K562 (cell line): Measurements from ENCODE around the gene C11orf54. TPM values are rescaled to one million over a fixed set of nuclear protein-coding genes. Genes with fewer than 3 reads are reported as not detected.

Source experiments
- CBX2 ChIP-seq: fragments of 200-600 bp; sonication (generic); IDR thresholded peaks from one replicate; pipeline ENCODE4 v1.6.1; 2012; ENCODE audit warnings: mild to moderate bottlenecking, low read length, inconsistent platforms; ENCODE audit not compliant: insufficient read depth, poor library complexity, severe bottlenecking
- CEBPB ChIP-seq: fragments of 450-650 bp; IDR thresholded peaks from 2 replicates; pipeline ENCODE4 v1.6.1; 2016; ENCODE audit warnings: missing genetic modification characterization, missing compliant biosample characterization
- KDM5B ChIP-seq: fragments of 200-600 bp; sonication (generic); IDR thresholded peaks from 2 replicates; pipeline ENCODE4 v1.6.1; 2012; ENCODE audit warnings: low read depth, mild to moderate bottlenecking, moderate library complexity, low read length, control low read depth, inconsistent platforms; ENCODE audit not compliant: insufficient replicate concordance
- NFXL1 ChIP-seq: fragments of 450-650 bp; formaldehyde crosslinking; IDR thresholded peaks from 2 replicates; pipeline ENCODE4 v1.4.0; 2021; ENCODE audit warnings: mild to moderate bottlenecking
- NR2F6 ChIP-seq: fragments of 450-650 bp; formaldehyde crosslinking; IDR thresholded peaks from 2 replicates; pipeline ENCODE4 v1.4.0; 2020; ENCODE audit warnings: mild to moderate bottlenecking
- NRF1 ChIP-seq, 2 experiments: fragments of 450-650 bp; IDR thresholded peaks in 1 of 2; conservative IDR thresholded peaks in 1 of 2; 2 replicates each; pipeline ENCODE4 v1.6.1; 2014; ENCODE audit warnings: mild to moderate bottlenecking in 2 of 2
- PBX2 ChIP-seq, 2 experiments: IDR thresholded peaks in 1 of 2; conservative IDR thresholded peaks in 1 of 2; 2 replicates each; pipeline ENCODE4 v1.6.1; 2016; ENCODE audit warnings: low read depth in 2 of 2, mild to moderate bottlenecking in 1 of 2, missing compliant biosample characterization in 1 of 2, missing genetic modification characterization in 1 of 2, moderate library complexity in 1 of 2
- POLR2AphosphoS5 ChIP-seq: IDR thresholded peaks from 2 replicates; pipeline ENCODE4 v1.6.1; 2011; ENCODE audit warnings: mild to moderate bottlenecking, low read depth, low read length, moderate library complexity; ENCODE audit not compliant: control insufficient read depth, insufficient read depth
- SMARCE1 ChIP-seq: fragments of 450-650 bp; IDR thresholded peaks from 2 replicates; pipeline ENCODE4 v1.7.1; 2016; ENCODE audit warnings: mild to moderate bottlenecking
- SRSF1 ChIP-seq: fragments of 200-400 bp; formaldehyde crosslinking; IDR thresholded peaks from 2 replicates; pipeline ENCODE4 v1.6.1; 2017; ENCODE audit warnings: mild to moderate bottlenecking, low read depth, low read length, moderate library complexity
- TAL1 ChIP-seq: fragments of 450-650 bp; IDR thresholded peaks from 2 replicates; pipeline ENCODE4 v1.6.1; 2016; ENCODE audit warnings: mild to moderate bottlenecking
- TCF7 ChIP-seq: sonication (generic); IDR thresholded peaks from 2 replicates; pipeline ENCODE4 v1.6.1; 2016; ENCODE audit warnings: antibody characterized with exemption, borderline replicate concordance
- TCF7L2 ChIP-seq: fragments of 150-350 bp; IDR thresholded peaks from 2 replicates; pipeline ENCODE4 v1.6.1; 2016; ENCODE audit warnings: low read depth, mild to moderate bottlenecking, low read length, moderate library complexity
- THRAP3 ChIP-seq: fragments of 450-650 bp; IDR thresholded peaks from 2 replicates; pipeline ENCODE4 v1.6.1; 2016; ENCODE audit warnings: mild to moderate bottlenecking, inconsistent platforms, borderline replicate concordance
- WHSC1 ChIP-seq: IDR thresholded peaks from one replicate; pipeline ENCODE4 v1.6.1; 2012; ENCODE audit warnings: low read length, control low read depth, inconsistent platforms
- ZNF124 ChIP-seq: sonication (generic); formaldehyde crosslinking; IDR thresholded peaks from 2 replicates; pipeline ENCODE4 v1.8.1; 2022; ENCODE audit warnings: missing genetic modification reagents
- ZNF174 ChIP-seq: fragments of 250-450 bp; sonication (Bioruptor Pico); IDR thresholded peaks from 2 replicates; pipeline ENCODE4 v1.4.0; 2020; ENCODE audit warnings: mild to moderate bottlenecking
- ZNF239 ChIP-seq: fragments of 250-450 bp; sonication (Bioruptor Pico); IDR thresholded peaks from 2 replicates; pipeline ENCODE4 v1.4.0; 2020; ENCODE audit warnings: mild to moderate bottlenecking
- ZNF274 ChIP-seq: IDR thresholded peaks from 2 replicates; pipeline ENCODE4 v1.6.1; 2011; ENCODE audit warnings: low read depth, mild to moderate bottlenecking, low read length, moderate library complexity, borderline replicate concordance
- polyA plus RNA-seq, 8 experiments: library from polyadenylated mRNA; depleted of rRNA in 4 of 8; stranded (reverse) in 5 of 8; unstranded in 3 of 8; fragments of >200 nt; fragmentation: Nextera tagmentation in 2 of 8; fragmentation: Illumina TruSeq in 1 of 8; extraction: Ambion mirVana in 2 of 8; extraction: Trizol in 1 of 8; gene quantifications; 2 replicates each; pipeline versions ENCODE4 v1.2.1 to v1.2.3, GENCODE V29; 2011 to 2014; ENCODE audit warnings: inconsistent platforms in 1 of 8, missing spikeins in 1 of 8
- total RNA-seq, 7 experiments: library from RNA; depleted of rRNA in 6 of 7; stranded (reverse); fragments of >200 nt in 6 of 7; fragmentation: Illumina TruSeq in 2 of 7; extraction: Trizol in 2 of 7; gene quantifications; 2 replicates each; pipeline versions ENCODE4 v1.2.1 to v1.2.3, GENCODE V29; 2011 to 2021; ENCODE audit warnings: low replicate concordance in 1 of 7

The C11orf54 gene
- total and polyA plus RNA-seq, 9 of the 15 experiments (the other 6 are each of a cell fraction or from before 2014, with no cell fraction given), result 13.4 to 33.0 (median 23.1) TPM

- TF ChIP-seq ZNF274, result no peak
- no peak for TF ChIP-seq SRSF1
- TF ChIP-seq CBX2, result no peak
- TF ChIP-seq CEBPB, result 0 out of 2 replicates have a peak, but pooled peaks have one; percentile 10
- no peak for TF ChIP-seq ZNF174 (CRISPR knock-in tag)
- TF ChIP-seq WHSC1, result no peak
- no peak for TF ChIP-seq ZNF124
- TF ChIP-seq PBX2 (CRISPR knock-in tag; IDR thresholded peaks at IDR 0.05; ENCODE audit: low read depth), result no peak
- no peak for TF ChIP-seq PBX2 (tag; conservative IDR thresholded peaks at IDR 0.05; ENCODE audit: low read depth)
- no peak for TF ChIP-seq SMARCE1
- TF ChIP-seq TCF7L2, result no peak
- TF ChIP-seq KDM5B, result no peak
- TF ChIP-seq POLR2AphosphoS5, result 0 out of 2 replicates have a peak, but pooled peaks have one; percentile 35
- TF ChIP-seq NFXL1 (CRISPR knock-in tag), result no peak
- no peak for TF ChIP-seq ZNF239
- no peak for TF ChIP-seq TAL1
- TF ChIP-seq THRAP3, result no peak
- TF ChIP-seq NR2F6 (CRISPR knock-in tag), result no peak
- no peak for TF ChIP-seq TCF7
- no peak for TF ChIP-seq NRF1 (conservative IDR thresholded peaks at IDR 0.05 in 1 of 2, IDR thresholded peaks at IDR 0.05 in 1 of 2)
Observed at GRCh38 chr11:93736129-93736528, 5.3 kb upstream of the C11orf54 start (continued).
